Gastroesophageal sphincter (tissue), 4 donors: ENCODE results near the gene FBXO15. TPM values are rescaled to one million over a fixed set of nuclear protein-coding genes. Genes with fewer than 3 reads are reported as not detected.

Experiments
- total RNA-seq, 4 donors: library from RNA; depleted of rRNA; stranded (reverse); fragments of >200 nt; gene quantifications; one replicate each; pipeline ENCODE4 v1.1.0, GENCODE V29; 2016

Gene FBXO15
- total RNA-seq, 4 donors from 2014 or later = 0.27 TPM; not detected in 3

Other genes starting within 250 kb of the FBXO15 start
- 10 to 100 TPM; 32.7 to 38.3 (median 35.5) TPM for gene TIMM21, start 689 bp upstream of the FBXO15 start, total RNA-seq
- 100 to 1,000 TPM in 1 of 4 donors, 10 to 100 TPM in 3; 53.8 to 118 (median 75.2) TPM for gene CYB5A, start 144.1 kb upstream of the FBXO15 start, total RNA-seq
- gene C18orf63, start 168.0 kb upstream of the FBXO15 start, total RNA-seq = not detected